Ishikawa (cell line): ENCODE measurements around the gene TOX2.

Experiments used
- CEBPB ChIP-seq: IDR thresholded peaks from 2 replicates; pipeline ENCODE4 v1.6.1; 2012
- CREB1 ChIP-seq: IDR thresholded peaks from 2 replicates; pipeline ENCODE4 v1.6.1; 2012; ENCODE audit warnings: low read depth
- EGR1 ChIP-seq: IDR thresholded peaks from 2 replicates; pipeline ENCODE4 v1.6.1; 2012
- EP300 ChIP-seq: IDR thresholded peaks from 2 replicates; pipeline ENCODE4 v1.6.1; 2012; ENCODE audit warnings: borderline replicate concordance
- FOXM1 ChIP-seq: IDR thresholded peaks from 2 replicates; pipeline ENCODE4 v1.6.1; 2012; ENCODE audit warnings: low read depth, borderline replicate concordance
- MAX ChIP-seq: IDR thresholded peaks from 2 replicates; pipeline ENCODE4 v1.6.1; 2012
- NFIC ChIP-seq: IDR thresholded peaks from 2 replicates; pipeline ENCODE4 v1.6.1; 2012
- RAD21 ChIP-seq: IDR thresholded peaks from 2 replicates; pipeline ENCODE4 v1.6.1; 2012; ENCODE audit warnings: low read depth
- REST ChIP-seq: IDR thresholded peaks from 2 replicates; pipeline ENCODE4 v1.6.1; 2012; ENCODE audit warnings: low read depth, mild to moderate bottlenecking
- TAF1 ChIP-seq: IDR thresholded peaks from 2 replicates; pipeline ENCODE4 v1.6.1; 2012; ENCODE audit warnings: low read depth, mild to moderate bottlenecking
- TCF12 ChIP-seq: IDR thresholded peaks from 2 replicates; pipeline ENCODE4 v1.6.1; 2012; ENCODE audit warnings: low read depth
- TEAD4 ChIP-seq: IDR thresholded peaks from 2 replicates; pipeline ENCODE4 v1.6.1; 2012
- YY1 ChIP-seq: IDR thresholded peaks from 2 replicates; pipeline ENCODE4 v1.6.1; 2012; ENCODE audit warnings: low read depth
- ZBTB7A ChIP-seq: IDR thresholded peaks from 2 replicates; pipeline ENCODE4 v1.6.1; 2012; ENCODE audit warnings: low read depth
- TF ChIP-seq, protein P1 (sequence below): IDR thresholded peaks from 2 replicates; pipeline ENCODE4 v1.6.1; 2012

The TOX2 gene

DNA sequence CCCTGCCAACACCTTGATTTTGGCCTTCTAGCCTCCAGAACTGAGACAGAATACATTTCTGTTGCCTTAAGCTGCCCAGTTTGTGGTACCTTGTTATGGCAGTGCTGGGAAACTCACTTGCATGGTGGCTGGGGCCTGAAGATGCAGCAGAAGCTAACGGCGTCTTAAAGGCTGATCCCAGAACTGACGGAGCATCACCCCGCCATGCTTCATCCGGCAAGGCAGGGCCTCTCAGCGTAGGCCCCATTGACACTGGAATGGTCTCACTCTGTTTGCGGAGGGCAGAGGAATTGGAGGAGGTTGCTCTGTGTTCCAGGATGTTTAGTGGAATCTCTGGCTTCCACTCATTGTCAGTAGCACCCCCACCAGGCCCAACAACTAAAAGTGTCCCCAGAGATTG, 170.2 kb downstream of the TOX2 start:
- no peak for TF ChIP-seq TAF1
- TF ChIP-seq, protein P1, sequence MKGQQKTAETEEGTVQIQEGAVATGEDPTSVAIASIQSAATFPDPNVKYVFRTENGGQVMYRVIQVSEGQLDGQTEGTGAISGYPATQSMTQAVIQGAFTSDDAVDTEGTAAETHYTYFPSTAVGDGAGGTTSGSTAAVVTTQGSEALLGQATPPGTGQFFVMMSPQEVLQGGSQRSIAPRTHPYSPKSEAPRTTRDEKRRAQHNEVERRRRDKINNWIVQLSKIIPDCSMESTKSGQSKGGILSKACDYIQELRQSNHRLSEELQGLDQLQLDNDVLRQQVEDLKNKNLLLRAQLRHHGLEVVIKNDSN: no peak
- TF ChIP-seq MAX: no peak
- no peak for TF ChIP-seq CREB1
- TF ChIP-seq EP300: no peak
- no peak for TF ChIP-seq NFIC
- no peak for TF ChIP-seq TCF12
- TF ChIP-seq FOXM1: no peak
- TF ChIP-seq REST: no peak
- no peak for TF ChIP-seq EGR1
- TF ChIP-seq ZBTB7A: no peak
- no peak for TF ChIP-seq TEAD4
- no peak for TF ChIP-seq CEBPB
- TF ChIP-seq RAD21: no peak
- TF ChIP-seq YY1: no peak

DNA sequence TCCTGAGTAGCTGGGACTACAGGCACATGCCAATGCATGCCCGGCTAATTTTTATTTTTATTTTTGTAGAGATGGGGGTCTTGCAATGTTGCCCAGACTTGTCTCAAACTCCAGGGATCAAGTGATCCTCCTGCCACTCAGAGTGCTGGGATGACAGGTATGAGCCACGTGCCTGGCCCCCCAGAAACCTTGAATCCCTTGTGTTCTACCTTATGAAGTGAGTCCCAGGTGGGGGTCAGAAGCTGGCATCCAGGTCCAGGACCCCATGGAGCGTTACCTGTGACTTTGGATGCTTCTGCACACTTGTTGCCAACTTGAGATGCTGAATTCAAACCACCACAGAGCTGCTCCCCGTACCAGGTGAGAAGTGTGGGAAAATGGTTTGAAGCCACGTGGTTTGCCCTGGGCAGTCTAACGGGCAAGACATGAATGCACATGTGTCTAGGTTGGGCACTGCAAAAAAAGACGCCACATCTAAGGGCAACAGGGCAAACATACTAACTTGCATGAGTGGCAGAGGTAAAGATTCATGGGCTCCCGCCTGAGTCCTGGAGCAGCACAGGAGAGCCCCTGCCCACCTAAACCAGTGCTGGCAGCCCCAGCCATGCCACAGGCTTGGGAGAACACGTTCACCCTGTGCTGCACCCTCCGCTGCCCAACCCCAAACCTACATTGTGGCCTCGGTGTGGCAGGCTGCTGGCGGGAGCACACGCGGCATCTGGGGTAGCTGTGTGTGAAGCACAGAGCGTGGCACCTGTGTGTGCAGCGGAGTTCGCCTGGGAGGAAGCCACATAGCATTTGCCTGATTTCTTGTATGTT, 171.2 kb downstream of the TOX2 start:
- TF ChIP-seq CREB1: no peak

DNA sequence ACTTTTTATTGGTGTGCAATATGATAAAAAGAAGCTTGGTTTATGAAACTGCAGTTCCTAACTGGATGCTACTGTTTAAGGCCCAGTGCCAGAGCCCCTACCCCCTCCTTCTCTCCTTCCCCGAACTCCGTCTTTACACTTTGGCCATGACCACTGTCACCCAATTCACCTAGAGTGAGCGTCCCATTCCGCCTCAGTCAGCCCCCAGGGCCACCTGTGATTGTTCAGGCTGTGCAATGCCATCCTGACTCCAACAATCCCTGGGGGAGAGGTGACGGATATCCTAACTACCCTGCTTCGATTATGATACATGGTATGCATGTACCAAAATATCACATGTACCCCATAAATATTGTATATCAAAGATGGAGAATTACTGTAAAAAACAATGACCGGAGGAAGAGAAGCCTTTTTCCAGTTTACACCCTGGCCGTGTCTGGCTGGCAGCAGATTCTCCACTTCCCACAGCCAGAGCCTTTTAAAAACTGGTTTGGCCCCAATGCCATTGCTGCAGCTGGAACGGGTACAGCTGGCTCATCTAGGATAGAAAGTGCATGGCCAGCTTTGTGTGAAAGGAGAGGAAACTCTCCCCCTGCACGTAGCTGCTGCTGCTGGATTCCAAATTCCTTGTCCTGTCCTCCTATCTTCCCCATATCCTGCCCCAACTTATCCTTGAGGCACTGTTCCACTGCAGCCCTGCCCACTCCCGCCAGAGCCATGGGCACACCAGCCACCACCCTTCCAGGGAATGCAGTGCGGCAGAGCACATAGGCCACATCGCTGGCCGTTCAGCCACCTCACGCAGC, 172.6 kb downstream of the TOX2 start:
- TF ChIP-seq RAD21: no peak
- TF ChIP-seq REST: no peak
- TF ChIP-seq YY1: no peak

- TF ChIP-seq, protein P1: no peak
- no peak for TF ChIP-seq FOXM1
- no peak for TF ChIP-seq NFIC
- TF ChIP-seq CEBPB: no peak
- no peak for TF ChIP-seq TEAD4
- TF ChIP-seq YY1: no peak
- no peak for TF ChIP-seq RAD21
- TF ChIP-seq TCF12: no peak
- TF ChIP-seq MAX: no peak
- no peak for TF ChIP-seq REST
- TF ChIP-seq EP300: no peak
- TF ChIP-seq EGR1: no peak
- TF ChIP-seq ZBTB7A: no peak
- no peak for TF ChIP-seq TAF1
- TF ChIP-seq CREB1: no peak
Measured at GRCh38 chr20:44087857-44088120, 173.1 kb downstream of the TOX2 start.
